K562 (cell line): ENCODE measurements around the gene NEDD4. TPM values are rescaled to one million over a fixed set of nuclear protein-coding genes. Genes with fewer than 3 reads are reported as not detected.

ENCODE experiments used
- ATAC-seq: fragments of 200-7000 bp; cut with Tn5 transposase; 3 replicates; pipeline ENCODE4 v1.9.1; 2020; ENCODE audit warnings: moderate library complexity
- BruUV-seq: library from RNA; stranded (reverse); fragments of 400-500 nt; replicated peaks from 2 replicates; lab custom pipeline; 2021; lab: Mats Ljungman, UMichigan
- CTCF ChIA-PET: fragments of 300-600 bp; formaldehyde crosslinking; extraction: SDS; loops from one replicate; lab custom pipeline; 2021; ENCODE audit warnings: low intra/inter-chr PET ratio; lab: Yijun Ruan, JAX
- POLR2A ChIA-PET: fragments of 300-600, 350-650 bp; sonication (Branson Sonifier 250); formaldehyde crosslinking; extraction: SDS; loops from one replicate; lab custom pipeline; 2021; ENCODE audit warnings: antibody characterized with exemption, inconsistent platforms; lab: Yijun Ruan, JAX
- DNase-seq, 4 experiments: peaks; one replicate each; pipeline versions ENCODE4 v3.0.0 to v3.0.0-alpha.2; 2011 to 2018; ENCODE audit warnings: low spot score in 3 of 4, mixed read lengths in 3 of 4; ENCODE audit errors: extremely low read depth in 1 of 4
- FAIRE-seq: peaks from 2 replicates; lab custom pipeline; 2011; peaks lifted over from hg19 to GRCh38; lab: Jason Lieb, UNC
- H2AFZ ChIP-seq: 2 replicates; pipeline ENCODE4 v1.6.0; 2011; ENCODE audit warnings: low read depth, low read length, control low read depth, inconsistent platforms
- H3K27ac ChIP-seq: fragments of 200-600 bp; 3 replicates; pipeline ENCODE4 v1.8.0; 2011; ENCODE audit warnings: low read depth, mild to moderate bottlenecking, control low read depth, inconsistent platforms, low read length, moderate library complexity, mixed read lengths; ENCODE audit errors: extremely low read depth
- H3K27me3 ChIP-seq, 2 experiments: fragments of 300-600 bp in 1 of 2; 2 replicates in 1 of 2; 3 replicates in 1 of 2; pipeline versions ENCODE4 v1.6.0 to v1.8.0; 2011; ENCODE audit warnings: inconsistent platforms in 2 of 2, low read length in 2 of 2, mild to moderate bottlenecking in 1 of 2, mixed read lengths in 1 of 2, moderate library complexity in 1 of 2; ENCODE audit not compliant: control insufficient read depth in 2 of 2, insufficient read depth in 2 of 2
- H3K36me3 ChIP-seq: fragments of 300-600 bp; 3 replicates; pipeline ENCODE4 v1.8.0; 2011; ENCODE audit warnings: mild to moderate bottlenecking, low read length, inconsistent platforms; ENCODE audit not compliant: control insufficient read depth, insufficient read depth
- H3K4me1 ChIP-seq, 2 experiments: fragments of 200-600 bp in 1 of 2; replicated peaks in 1 of 2; 2 replicates in 1 of 2; 3 replicates in 1 of 2; pipeline versions ENCODE4 v1.5.1 to v1.8.0; 2011; ENCODE audit warnings: inconsistent platforms in 2 of 2, low read length in 2 of 2, mild to moderate bottlenecking in 1 of 2, mixed read lengths in 1 of 2, moderate library complexity in 1 of 2; ENCODE audit not compliant: control insufficient read depth in 2 of 2, insufficient read depth in 2 of 2
- H3K4me2 ChIP-seq: 2 replicates; pipeline ENCODE4 v1.6.1; 2011; ENCODE audit warnings: low read length, control low read depth, inconsistent platforms, mixed read lengths; ENCODE audit not compliant: insufficient read depth
- H3K4me3 ChIP-seq: fragments of 200-600 bp; sonication (generic), shearing (Covaris generic); 2 replicates; pipeline ENCODE4 v1.5.1; 2016; ENCODE audit warnings: control low read depth, inconsistent platforms
- H3K79me2 ChIP-seq: fragments of 200-600 bp; 3 replicates; pipeline ENCODE4 v1.8.0; 2011; ENCODE audit warnings: low read length, inconsistent platforms; ENCODE audit not compliant: control insufficient read depth, insufficient read depth
- H3K9ac ChIP-seq, 2 experiments: 2 replicates each; pipeline versions ENCODE4 v1.6.0 to v1.6.1; 2011; ENCODE audit warnings: low read depth in 2 of 2, low read length in 2 of 2, control low read depth in 1 of 2, inconsistent platforms in 1 of 2, mild to moderate bottlenecking in 1 of 2, mixed read lengths in 1 of 2; ENCODE audit not compliant: insufficient read depth in 1 of 2
- H3K9me1 ChIP-seq: one replicate; pipeline ENCODE4 v1.6.0; 2011; ENCODE audit warnings: inconsistent platforms, mild to moderate bottlenecking, low read length, moderate library complexity; ENCODE audit not compliant: control insufficient read depth, insufficient read depth
- H3K9me3 ChIP-seq: replicated peaks from 2 replicates; pipeline ENCODE4 v1.5.1; 2011; ENCODE audit warnings: low read depth, low read length, inconsistent platforms; ENCODE audit not compliant: control insufficient read depth, insufficient read depth
- H4K20me1 ChIP-seq: replicated peaks from 2 replicates; pipeline ENCODE4 v1.6.1; 2011; ENCODE audit warnings: low read length, inconsistent platforms, mixed read lengths; ENCODE audit not compliant: control insufficient read depth, insufficient read depth
- ARNT ChIP-seq, 2 experiments: fragments of 450-650 bp; IDR thresholded peaks; 2 replicates each; pipeline ENCODE4 v1.6.1; 2016; ENCODE audit warnings: mild to moderate bottlenecking in 1 of 2
- C11orf30 ChIP-seq: fragments of 450-650 bp; IDR thresholded peaks from 2 replicates; pipeline ENCODE4 v1.6.1; 2016; ENCODE audit warnings: low read depth, mild to moderate bottlenecking
- CBX8 ChIP-seq: fragments of 200-600 bp; sonication (generic); IDR thresholded peaks from 2 replicates; pipeline ENCODE4 v1.6.1; 2012; ENCODE audit warnings: borderline replicate concordance, mixed run types, low read depth, mild to moderate bottlenecking, moderate library complexity, mixed read lengths, low read length, control low read depth, inconsistent platforms; ENCODE audit not compliant: poor library complexity, severe bottlenecking; ENCODE audit errors: extremely low read depth
- EHMT2 ChIP-seq: fragments of 450-650 bp; IDR thresholded peaks from 2 replicates; pipeline ENCODE4 v1.6.1; 2018; ENCODE audit warnings: antibody characterized with exemption
- HDAC8 ChIP-seq: fragments of 450-650 bp; IDR thresholded peaks from 2 replicates; pipeline ENCODE4 v1.6.1; 2016; ENCODE audit warnings: mild to moderate bottlenecking, missing genetic modification characterization, moderate library complexity, missing compliant biosample characterization
- NR2C1 ChIP-seq, 2 experiments: fragments of 450-650 bp; IDR thresholded peaks; 2 replicates each; pipeline ENCODE4 v1.6.1; 2017; ENCODE audit warnings: mild to moderate bottlenecking in 2 of 2, antibody characterized with exemption in 1 of 2, inconsistent platforms in 1 of 2, missing compliant biosample characterization in 1 of 2, missing genetic modification characterization in 1 of 2
- NRF1 ChIP-seq, 2 experiments: fragments of 450-650 bp; IDR thresholded peaks in 1 of 2; conservative IDR thresholded peaks in 1 of 2; 2 replicates each; pipeline ENCODE4 v1.6.1; 2014; ENCODE audit warnings: mild to moderate bottlenecking in 2 of 2
- RNF2 ChIP-seq: sonication (generic); IDR thresholded peaks from 2 replicates; pipeline ENCODE4 v1.6.1; 2016
- SIN3A ChIP-seq, 2 experiments: fragments of 150-350 bp in 1 of 2; IDR thresholded peaks; 2 replicates each; pipeline ENCODE4 v1.6.1; 2011 to 2016; ENCODE audit warnings: borderline replicate concordance in 2 of 2, low read depth in 2 of 2, low read length in 2 of 2, mild to moderate bottlenecking in 2 of 2, moderate library complexity in 2 of 2; ENCODE audit not compliant: control insufficient read depth in 1 of 2
- TAL1 ChIP-seq: fragments of 450-650 bp; IDR thresholded peaks from 2 replicates; pipeline ENCODE4 v1.6.1; 2016; ENCODE audit warnings: mild to moderate bottlenecking
- TGIF2 ChIP-seq: sonication (generic); formaldehyde crosslinking; IDR thresholded peaks from 2 replicates; pipeline ENCODE4 v1.8.1; 2022; ENCODE audit warnings: mild to moderate bottlenecking, missing genetic modification reagents, moderate library complexity
- ZKSCAN3 ChIP-seq: fragments of 250-450 bp; sonication (Bioruptor Pico); IDR thresholded peaks from 2 replicates; pipeline ENCODE4 v1.4.0; 2020
- ZNF23 ChIP-seq: fragments of 250-450 bp; sonication (Bioruptor Pico); IDR thresholded peaks from 2 replicates; pipeline ENCODE4 v1.4.0; 2020; ENCODE audit warnings: mild to moderate bottlenecking
- ZNF274 ChIP-seq: IDR thresholded peaks from 2 replicates; pipeline ENCODE4 v1.6.1; 2011; ENCODE audit warnings: low read depth, mild to moderate bottlenecking, low read length, moderate library complexity, borderline replicate concordance
- WGBS: fragments of 100-300 bp; shearing (Covaris generic); methylation state at CpG from one replicate; pipeline ENCODE4 v1.1.6; 2016; ENCODE audit warnings: low coverage, mixed read lengths; ENCODE audit not compliant: insufficient coverage; ENCODE audit errors: missing lambda C conversion rate; 5-methylcytosine and 5-hydroxymethylcytosine counted together
- in situ Hi-C: fragments of 300-500 bp; cut with MboI; formaldehyde crosslinking; loops from 4 replicates; pipeline ENCODE4 v1.15.0; 2018; ENCODE audit warnings: inconsistent platforms, mixed read lengths
- intact Hi-C: fragments of 100-400 bp; cut with micrococcal nuclease; formaldehyde crosslinking; loops from 2 replicates; pipeline ENCODE4 v1.14.2; 2022
- polyA plus RNA-seq, 8 experiments: library from polyadenylated mRNA; depleted of rRNA in 4 of 8; stranded (reverse) in 5 of 8; unstranded in 3 of 8; fragments of >200 nt; fragmentation: Nextera tagmentation in 2 of 8; fragmentation: Illumina TruSeq in 1 of 8; extraction: Ambion mirVana in 2 of 8; extraction: Trizol in 1 of 8; gene quantifications; 2 replicates each; pipeline versions ENCODE4 v1.2.1 to v1.2.3, GENCODE V29; 2011 to 2014; ENCODE audit warnings: inconsistent platforms in 1 of 8, missing spikeins in 1 of 8
- total RNA-seq, 7 experiments: library from RNA; depleted of rRNA in 6 of 7; stranded (reverse); fragments of >200 nt in 6 of 7; fragmentation: Illumina TruSeq in 2 of 7; extraction: Trizol in 2 of 7; gene quantifications; 2 replicates each; pipeline versions ENCODE4 v1.2.1 to v1.2.3, GENCODE V29; 2011 to 2021; ENCODE audit warnings: low replicate concordance in 1 of 7
- TF ChIP-seq, protein P1 (sequence below): fragments of 250-450 bp; sonication (Bioruptor Pico); IDR thresholded peaks from 2 replicates; pipeline ENCODE4 v1.5.1; 2021; ENCODE audit warnings: mild to moderate bottlenecking
- TF ChIP-seq, protein P2 (sequence below): fragments of 250-450 bp; sonication (Bioruptor Pico); IDR thresholded peaks from 2 replicates; pipeline ENCODE4 v1.4.0; 2020; ENCODE audit warnings: borderline replicate concordance
- TF ChIP-seq, protein P3 (sequence below), 3 experiments: fragments of 200-800 bp in 1 of 3; sonication (Bioruptor generic) in 1 of 3; sonication (generic) in 1 of 3; formaldehyde crosslinking in 1 of 3; IDR thresholded peaks; 2 replicates each; pipeline versions ENCODE4 v1.6.1 to v1.8.0; 2016 to 2022; ENCODE audit warnings: mild to moderate bottlenecking in 2 of 3, missing compliant biosample characterization in 2 of 3, missing genetic modification characterization in 2 of 3, missing genetic modification reagents in 1 of 3
- TF ChIP-seq, protein P4 (sequence below): fragments of 250-450 bp; sonication (Bioruptor Pico); IDR thresholded peaks from 2 replicates; pipeline ENCODE4 v1.4.0; 2020; ENCODE audit warnings: mild to moderate bottlenecking

NEDD4 gene
- total and polyA plus RNA-seq, 9 of the 15 experiments (the other 6 are each of a cell fraction or from before 2014, with no cell fraction given): 7.2 to 23.7 (median 17.3) TPM

DNA sequence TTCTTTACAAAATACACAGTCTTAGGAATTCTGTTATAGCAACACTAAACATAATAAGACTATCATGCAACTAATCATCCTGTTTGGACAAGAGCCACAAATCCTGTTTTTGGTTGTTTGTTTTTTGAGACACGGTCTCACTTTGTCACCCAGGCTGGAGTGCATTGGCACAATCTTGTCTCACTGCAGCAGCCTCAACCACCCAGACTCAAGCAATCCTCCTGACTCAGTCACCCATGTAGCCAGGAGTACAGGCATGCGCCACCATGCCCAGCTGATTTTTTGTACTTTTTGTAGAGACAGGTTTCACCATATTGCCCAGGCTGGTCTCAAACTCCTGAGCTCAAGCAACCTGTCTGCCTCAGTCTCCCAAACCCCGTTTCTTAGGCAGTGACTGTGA is 28.3 kb downstream of the NEDD4 start:
- TF ChIP-seq NRF1 (conservative IDR thresholded peaks at IDR 0.05 in 1 of 2, IDR thresholded peaks at IDR 0.05 in 1 of 2): no peak
- no peak for TF ChIP-seq ZKSCAN3 (CRISPR knock-in tag)
- TF ChIP-seq, protein P1, sequence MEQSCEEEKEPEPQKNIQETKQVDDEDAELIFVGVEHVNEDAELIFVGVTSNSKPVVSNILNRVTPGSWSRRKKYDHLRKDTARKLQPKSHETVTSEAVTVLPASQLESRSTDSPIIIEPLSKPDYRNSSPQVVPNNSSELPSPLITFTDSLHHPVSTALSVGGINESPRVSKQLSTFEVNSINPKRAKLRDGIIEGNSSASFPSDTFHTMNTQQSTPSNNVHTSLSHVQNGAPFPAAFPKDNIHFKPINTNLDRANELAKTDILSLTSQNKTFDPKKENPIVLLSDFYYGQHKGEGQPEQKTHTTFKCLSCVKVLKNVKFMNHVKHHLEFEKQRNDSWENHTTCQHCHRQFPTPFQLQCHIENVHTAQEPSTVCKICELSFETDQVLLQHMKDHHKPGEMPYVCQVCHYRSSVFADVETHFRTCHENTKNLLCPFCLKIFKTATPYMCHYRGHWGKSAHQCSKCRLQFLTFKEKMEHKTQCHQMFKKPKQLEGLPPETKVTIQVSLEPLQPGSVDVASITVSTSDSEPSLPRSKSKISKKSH: no peak
- no peak for TF ChIP-seq TAL1
- TF ChIP-seq HDAC8 (tag): no peak
- TF ChIP-seq, protein P2, sequence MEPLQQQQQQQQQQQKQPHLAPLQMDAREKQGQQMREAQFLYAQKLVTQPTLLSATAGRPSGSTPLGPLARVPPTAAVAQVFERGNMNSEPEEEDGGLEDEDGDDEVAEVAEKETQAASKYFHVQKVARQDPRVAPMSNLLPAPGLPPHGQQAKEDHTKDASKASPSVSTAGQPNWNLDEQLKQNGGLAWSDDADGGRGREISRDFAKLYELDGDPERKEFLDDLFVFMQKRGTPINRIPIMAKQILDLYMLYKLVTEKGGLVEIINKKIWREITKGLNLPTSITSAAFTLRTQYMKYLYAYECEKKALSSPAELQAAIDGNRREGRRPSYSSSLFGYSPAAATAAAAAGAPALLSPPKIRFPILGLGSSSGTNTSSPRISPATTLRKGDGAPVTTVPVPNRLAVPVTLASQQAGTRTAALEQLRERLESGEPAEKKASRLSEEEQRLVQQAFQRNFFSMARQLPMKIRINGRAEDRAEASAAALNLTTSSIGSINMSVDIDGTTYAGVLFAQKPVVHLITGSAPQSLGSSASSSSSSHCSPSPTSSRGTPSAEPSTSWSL: no peak
- no peak for TF ChIP-seq CBX8
- TF ChIP-seq, protein P3, sequence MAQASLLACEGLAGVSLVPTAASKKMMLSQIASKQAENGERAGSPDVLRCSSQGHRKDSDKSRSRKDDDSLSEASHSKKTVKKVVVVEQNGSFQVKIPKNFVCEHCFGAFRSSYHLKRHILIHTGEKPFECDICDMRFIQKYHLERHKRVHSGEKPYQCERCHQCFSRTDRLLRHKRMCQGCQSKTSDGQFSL (CRISPR knock-in tag; IDR thresholded peaks at IDR 0.05): no peak
- TF ChIP-seq, protein P3 (tag; IDR thresholded peaks at IDR 0.05): no peak
- no peak for TF ChIP-seq C11orf30
- no peak for TF ChIP-seq ZNF23 (CRISPR knock-in tag)
- no peak for TF ChIP-seq SIN3A (IDR thresholded peaks at IDR 0.05; ENCODE audit: borderline replicate concordance in 2 of 2, control insufficient read depth in 1 of 2, low read depth in 2 of 2, low read length in 2 of 2)
- no peak for TF ChIP-seq RNF2
- no peak for TF ChIP-seq ARNT (IDR thresholded peaks at IDR 0.05)
- TF ChIP-seq NR2C1 (IDR thresholded peaks at IDR 0.05): no peak
- TF ChIP-seq NR2C1 (tag; IDR thresholded peaks at IDR 0.05): no peak
- TF ChIP-seq EHMT2: no peak
- no peak for TF ChIP-seq ZNF274
- TF ChIP-seq, protein P4, sequence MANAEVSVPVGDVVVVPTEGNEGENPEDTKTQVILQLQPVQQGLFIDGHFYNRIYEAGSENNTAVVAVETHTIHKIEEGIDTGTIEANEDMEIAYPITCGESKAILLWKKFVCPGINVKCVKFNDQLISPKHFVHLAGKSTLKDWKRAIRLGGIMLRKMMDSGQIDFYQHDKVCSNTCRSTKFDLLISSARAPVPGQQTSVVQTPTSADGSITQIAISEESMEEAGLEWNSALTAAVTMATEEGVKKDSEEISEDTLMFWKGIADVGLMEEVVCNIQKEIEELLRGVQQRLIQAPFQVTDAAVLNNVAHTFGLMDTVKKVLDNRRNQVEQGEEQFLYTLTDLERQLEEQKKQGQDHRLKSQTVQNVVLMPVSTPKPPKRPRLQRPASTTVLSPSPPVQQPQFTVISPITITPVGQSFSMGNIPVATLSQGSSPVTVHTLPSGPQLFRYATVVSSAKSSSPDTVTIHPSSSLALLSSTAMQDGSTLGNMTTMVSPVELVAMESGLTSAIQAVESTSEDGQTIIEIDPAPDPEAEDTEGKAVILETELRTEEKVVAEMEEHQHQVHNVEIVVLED (CRISPR knock-in tag): no peak
- TF ChIP-seq TGIF2: no peak
- no peaks in the 10 kb centered on the region; a peak in 2 of 5 replicates for H3K4me1 ChIP-seq
- no peaks in the 10 kb centered on the region; the same call in 2 of the 3 replicates for H3K79me2 ChIP-seq
- H3K36me3 ChIP-seq: no peaks in the 10 kb centered on the region
- ATAC-seq: no peak
- WGBS: 76% methylated on average over 3 of the region's 3 CpGs
- CTCF ChIA-PET: no interaction called here
- no peaks in the 10 kb centered on the region for H4K20me1 ChIP-seq
- H2AFZ ChIP-seq: no peak overlapping the region
- FAIRE-seq: peak; percentile 11
- no peak overlapping the region for H3K4me2 ChIP-seq
- H3K27me3 ChIP-seq: no peaks in the 10 kb centered on the region
- intact Hi-C loops (no loop called here), in situ Hi-C loops (no loop called here)
- DNase-seq: no peak
- no peaks in the 10 kb centered on the region for H3K9me1 ChIP-seq
- no peaks in the 10 kb centered on the region for H3K9me3 ChIP-seq
- no TSS peak for BruUV-seq
- H3K9ac ChIP-seq: no peak overlapping the region
- H3K4me3 ChIP-seq: no peak overlapping the region
- H3K27ac ChIP-seq: no peak overlapping the region
- POLR2A ChIA-PET: no interaction called here
